ENCODE measurements around the gene CNPY4.

CNPY4 gene

DNA sequence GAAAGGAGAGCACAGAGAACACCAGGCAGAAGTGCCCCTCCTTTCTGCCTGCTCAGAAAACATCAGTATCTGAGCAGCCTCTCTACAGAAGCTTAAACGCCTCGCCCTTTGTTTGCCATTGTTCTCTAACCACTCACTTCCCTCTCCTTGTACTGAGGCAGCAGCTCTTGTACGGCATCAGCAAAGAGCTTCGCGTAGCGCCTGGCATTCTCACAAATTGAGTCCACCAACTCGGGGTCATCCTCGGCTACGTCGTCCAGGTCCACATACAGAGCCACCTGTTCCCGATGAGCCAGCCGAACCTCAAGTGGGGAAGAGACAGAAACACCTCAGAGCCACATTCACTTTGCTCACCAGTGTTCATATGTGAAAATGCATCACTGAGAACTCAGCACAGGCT lies 20.0 kb upstream of the CNPY4 start:
- no peak for DNase-seq
- H3K9me2 ChIP-seq (replicated peaks; ENCODE audit: insufficient read depth, low read length): no peaks in the 10 kb centered on the region
- TF ChIP-seq EZH2 (optimal IDR thresholded peaks at IDR 0.05; ENCODE audit: low read depth, low read length): no peak
- TF ChIP-seq, protein P1, sequence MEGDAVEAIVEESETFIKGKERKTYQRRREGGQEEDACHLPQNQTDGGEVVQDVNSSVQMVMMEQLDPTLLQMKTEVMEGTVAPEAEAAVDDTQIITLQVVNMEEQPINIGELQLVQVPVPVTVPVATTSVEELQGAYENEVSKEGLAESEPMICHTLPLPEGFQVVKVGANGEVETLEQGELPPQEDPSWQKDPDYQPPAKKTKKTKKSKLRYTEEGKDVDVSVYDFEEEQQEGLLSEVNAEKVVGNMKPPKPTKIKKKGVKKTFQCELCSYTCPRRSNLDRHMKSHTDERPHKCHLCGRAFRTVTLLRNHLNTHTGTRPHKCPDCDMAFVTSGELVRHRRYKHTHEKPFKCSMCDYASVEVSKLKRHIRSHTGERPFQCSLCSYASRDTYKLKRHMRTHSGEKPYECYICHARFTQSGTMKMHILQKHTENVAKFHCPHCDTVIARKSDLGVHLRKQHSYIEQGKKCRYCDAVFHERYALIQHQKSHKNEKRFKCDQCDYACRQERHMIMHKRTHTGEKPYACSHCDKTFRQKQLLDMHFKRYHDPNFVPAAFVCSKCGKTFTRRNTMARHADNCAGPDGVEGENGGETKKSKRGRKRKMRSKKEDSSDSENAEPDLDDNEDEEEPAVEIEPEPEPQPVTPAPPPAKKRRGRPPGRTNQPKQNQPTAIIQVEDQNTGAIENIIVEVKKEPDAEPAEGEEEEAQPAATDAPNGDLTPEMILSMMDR (IDR thresholded peaks at IDR 0.05; ENCODE audit: low read length): no peak
- no peak for TF ChIP-seq EZH2phosphoT487 (IDR thresholded peaks at IDR 0.05; ENCODE audit: low read length)
- peak overlapping the region; percentile 92 for H3K4me2 ChIP-seq (ENCODE audit: low read depth, low read length)
- peak overlapping the region; percentile 98; the same call in 1 of the 2 replicates for H3K4me3 ChIP-seq (ENCODE audit: low read length)
- H3K27ac ChIP-seq (ENCODE audit: low read length): no peak overlapping the region
- H4K20me1 ChIP-seq (ENCODE audit: insufficient read depth, low read length): peaks cover 9% of the 10 kb centered on the region; the same call in 1 of the 2 replicates
- H3K27me3 ChIP-seq (replicated peaks; ENCODE audit: insufficient read depth, low read length): no peaks in the 10 kb centered on the region
- peaks cover 36% of the 10 kb centered on the region for H3K36me3 ChIP-seq (replicated peaks; ENCODE audit: insufficient read depth, low read length)
- no peak overlapping the region; the same call in 1 of the 2 replicates for H3K9ac ChIP-seq (ENCODE audit: low read length)
- H2AFZ ChIP-seq (ENCODE audit: low read length): no peak overlapping the region
- H3K4me1 ChIP-seq (ENCODE audit: low read length): peaks cover 12% of the 10 kb centered on the region
- no peaks in the 10 kb centered on the region for H3K9me3 ChIP-seq (replicated peaks; ENCODE audit: insufficient read depth, low read length)
- H3F3A ChIP-seq (ENCODE audit: insufficient read depth, low read length): peaks cover 17% of the 10 kb centered on the region
- peaks cover 67% of the 10 kb centered on the region for H3K79me2 ChIP-seq (ENCODE audit: low read length)

DNA sequence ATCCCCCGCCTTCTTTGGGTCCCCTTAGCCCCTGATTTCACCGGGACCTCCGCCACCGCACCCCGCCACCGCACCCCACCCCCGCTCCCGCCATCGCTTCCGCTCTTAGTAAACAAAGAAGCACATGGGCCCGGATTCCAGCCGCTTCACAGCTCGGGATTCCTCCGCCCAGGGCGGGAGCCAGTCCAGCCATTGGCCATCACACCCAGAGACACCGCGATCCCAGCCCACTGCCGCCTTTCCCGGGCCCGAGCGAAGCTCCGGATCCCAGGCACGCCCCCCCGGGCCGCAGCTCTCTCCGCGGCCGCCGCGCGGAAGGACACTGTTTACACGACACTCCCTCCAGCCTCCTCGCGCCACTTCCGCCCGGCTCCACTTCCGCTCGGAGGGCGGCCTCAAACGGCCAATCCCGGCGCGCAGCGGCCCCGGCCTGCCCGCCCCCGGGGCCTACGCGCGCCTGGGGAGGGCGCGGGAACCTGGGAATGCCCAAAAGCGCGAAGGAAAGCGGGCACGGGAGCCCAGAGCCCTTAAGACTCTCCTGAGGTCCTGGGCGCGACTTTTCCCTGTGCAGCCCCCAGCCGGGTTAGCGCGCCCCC lies 18.9 kb upstream of the CNPY4 start:
- Histone ChIP-seq H2AFZ (ENCODE audit: low read length) (0 out of 2 replicates have a peak overlapping the region, but pooled peaks have one; percentile 36), H3K9ac (ENCODE audit: low read length) (peak overlapping the region; percentile 100), H3K79me2 (ENCODE audit: low read length) (peaks cover 57% of the 10 kb centered on the region), H3K27ac (ENCODE audit: low read length) (peak overlapping the region; percentile 95), H3K4me2 (ENCODE audit: low read depth, low read length) (peak overlapping the region; percentile 92), H3K27me3 (replicated peaks; ENCODE audit: insufficient read depth, low read length) (no peaks in the 10 kb centered on the region), H3K36me3 (replicated peaks; ENCODE audit: insufficient read depth, low read length) (peaks cover 29% of the 10 kb centered on the region), H3K9me3 (replicated peaks; ENCODE audit: insufficient read depth, low read length) (no peaks in the 10 kb centered on the region), H3K4me3 (ENCODE audit: low read length) (peak overlapping the region; percentile 98), H3F3A (ENCODE audit: insufficient read depth, low read length) (peaks cover 8% of the 10 kb centered on the region; the same call in 1 of the 2 replicates), H3K9me2 (replicated peaks; ENCODE audit: insufficient read depth, low read length) (no peaks in the 10 kb centered on the region), H4K20me1 (ENCODE audit: insufficient read depth, low read length) (peaks cover 9% of the 10 kb centered on the region; the same call in 1 of the 2 replicates), H3K4me1 (ENCODE audit: low read length) (peaks cover 12% of the 10 kb centered on the region)
- TF ChIP-seq, protein P1 (IDR thresholded peaks at IDR 0.05; ENCODE audit: low read length): no peak
- TF ChIP-seq EZH2phosphoT487 (IDR thresholded peaks at IDR 0.05; ENCODE audit: low read length) (no peak), EZH2 (optimal IDR thresholded peaks at IDR 0.05; ENCODE audit: low read depth, low read length) (no peak)
- peak; percentile 93 for DNase-seq

DNA sequence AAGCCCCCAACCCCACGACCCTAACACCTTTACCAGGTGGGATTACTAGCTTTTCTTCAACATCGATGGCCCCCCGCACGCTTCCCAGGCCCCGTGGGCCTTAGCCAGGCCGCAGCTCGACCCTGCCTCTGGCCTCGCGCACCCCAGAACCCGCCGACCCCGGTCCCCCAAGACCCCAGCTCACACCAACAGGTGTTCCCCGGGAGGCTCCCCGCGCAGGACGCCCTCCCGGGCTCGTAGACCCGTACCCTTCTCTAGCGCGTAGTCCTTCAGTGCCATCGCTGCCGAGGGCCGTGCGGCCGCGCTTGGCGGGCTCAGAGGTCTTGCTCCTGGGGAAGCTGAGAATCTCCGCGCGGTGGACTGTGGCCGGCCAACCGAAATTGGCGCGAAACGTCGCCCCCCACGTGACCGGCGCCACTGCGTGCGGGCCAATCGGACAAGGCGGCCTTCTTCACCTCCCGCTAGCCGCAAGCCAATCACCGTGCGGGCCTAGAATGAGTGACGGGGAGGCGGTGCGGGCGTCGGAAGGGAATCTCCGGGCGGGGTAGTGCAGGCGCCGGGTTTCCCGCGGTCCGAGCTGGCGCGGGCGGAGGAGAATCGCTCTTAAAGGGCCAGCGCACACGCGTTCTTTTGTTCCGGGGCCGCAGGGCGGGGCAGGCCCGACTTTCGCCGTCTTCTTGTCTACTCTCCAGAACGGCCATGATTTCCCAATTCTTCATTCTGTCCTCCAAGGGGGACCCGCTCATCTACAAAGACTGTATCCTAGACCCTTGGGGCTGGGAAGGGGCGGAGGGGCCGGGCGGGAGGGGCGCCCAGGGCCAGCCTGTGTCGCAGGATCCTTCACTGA lies 18.2 kb upstream of the CNPY4 start, which contains the start of the genes AP4M1 and MCM7:
Gene AP4M1, plus strand, starts transcription at position 628 of the 847 bp plus-strand sequence. Its CDS starts 72 bp downstream, at position 700.
Gene MCM7, minus strand, starts transcription at position 382 of the 847 bp plus-strand sequence. Its CDS starts 103 bp downstream, at position 279.
- peaks cover 24% of the 10 kb centered on the region for H3K36me3 ChIP-seq (replicated peaks; ENCODE audit: insufficient read depth, low read length)
- peaks cover 4% of the 10 kb centered on the region; the same call in 1 of the 2 replicates for H3F3A ChIP-seq (ENCODE audit: insufficient read depth, low read length)
- TF ChIP-seq, protein P1 (IDR thresholded peaks at IDR 0.05; ENCODE audit: low read length): no peak
- TF ChIP-seq EZH2phosphoT487 (IDR thresholded peaks at IDR 0.05; ENCODE audit: low read length): no peak
- TF ChIP-seq EZH2 (optimal IDR thresholded peaks at IDR 0.05; ENCODE audit: low read depth, low read length): no peak
- H3K4me3 ChIP-seq (ENCODE audit: low read length): peak within 1 kb of the TSS; percentile 98
- H3K27me3 ChIP-seq (replicated peaks; ENCODE audit: insufficient read depth, low read length): no peaks in the 10 kb centered on the region
- H4K20me1 ChIP-seq (ENCODE audit: insufficient read depth, low read length): peaks cover 9% of the 10 kb centered on the region; the same call in 1 of the 2 replicates
- peak within 1 kb of the TSS; percentile 100 for H3K9ac ChIP-seq (ENCODE audit: low read length)
- peaks cover 50% of the 10 kb centered on the region for H3K79me2 ChIP-seq (ENCODE audit: low read length)
- no peaks in the 10 kb centered on the region for H3K9me2 ChIP-seq (replicated peaks; ENCODE audit: insufficient read depth, low read length)
- H3K4me1 ChIP-seq (ENCODE audit: low read length): peaks cover 12% of the 10 kb centered on the region
- peak; percentile 99 for DNase-seq
- H3K9me3 ChIP-seq (replicated peaks; ENCODE audit: insufficient read depth, low read length): no peaks in the 10 kb centered on the region
- peak within 1 kb of the TSS; percentile 95 for H3K27ac ChIP-seq (ENCODE audit: low read length)
- H3K4me2 ChIP-seq (ENCODE audit: low read depth, low read length): peak within 1 kb of the TSS; percentile 92
- H2AFZ ChIP-seq (ENCODE audit: low read length): peak within 1 kb of the TSS; percentile 50; the same call in 1 of the 2 replicates
